HepG2 (cell line): ENCODE data around the gene FAM20C.

Experiments used
- CC2D1A ChIP-seq: sonication (generic); formaldehyde crosslinking; IDR thresholded peaks from 2 replicates; pipeline ENCODE4 v1.8.1; 2023; ENCODE audit warnings: mild to moderate bottlenecking, missing genetic modification reagents
- PHF5A ChIP-seq: IDR thresholded peaks from one replicate; pipeline ENCODE4 v1.6.1; 2018; ENCODE audit warnings: low read depth, missing genetic modification reagents; ENCODE audit not compliant: unreplicated experiment
- TAF1 ChIP-seq: sonication (generic); formaldehyde crosslinking; IDR thresholded peaks from 2 replicates; pipeline ENCODE4 v1.4.0; 2020; ENCODE audit warnings: missing genetic modification reagents
- ZNF557 ChIP-seq: sonication (generic); formaldehyde crosslinking; IDR thresholded peaks from 2 replicates; pipeline ENCODE4 v1.4.0; 2020; ENCODE audit warnings: missing genetic modification reagents
- TF ChIP-seq, protein P1 (sequence below): sonication (generic); formaldehyde crosslinking; IDR thresholded peaks from 2 replicates; pipeline ENCODE4 v1.4.0; 2020; ENCODE audit warnings: missing genetic modification reagents
- TF ChIP-seq, protein P2 (sequence below): sonication (generic); formaldehyde crosslinking; IDR thresholded peaks from 2 replicates; pipeline ENCODE4 v1.4.0; 2020; ENCODE audit warnings: mild to moderate bottlenecking, missing genetic modification reagents

DNA sequence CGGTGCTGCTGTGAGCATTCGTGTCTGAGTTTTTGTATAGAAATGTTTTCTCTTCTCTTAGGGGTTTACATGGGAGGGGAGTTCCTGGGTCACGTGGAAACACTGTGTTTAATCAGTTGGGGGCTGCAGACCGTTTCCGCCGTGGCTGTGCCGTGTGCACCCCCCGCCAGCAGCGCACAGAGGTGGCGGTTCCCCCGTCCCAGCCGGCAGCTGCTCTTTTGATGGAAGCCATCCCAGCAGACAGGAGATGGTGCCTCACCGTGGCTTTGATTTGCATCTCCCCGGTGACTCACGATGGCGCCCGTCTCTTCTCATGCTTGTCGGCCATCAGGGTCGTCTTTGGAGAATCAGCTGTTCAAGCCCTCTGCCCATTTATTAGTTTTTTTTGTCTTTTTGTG, 62.7 kb downstream of the FAM20C start:
- TF ChIP-seq ZNF557: no peak
- TF ChIP-seq, protein P1, sequence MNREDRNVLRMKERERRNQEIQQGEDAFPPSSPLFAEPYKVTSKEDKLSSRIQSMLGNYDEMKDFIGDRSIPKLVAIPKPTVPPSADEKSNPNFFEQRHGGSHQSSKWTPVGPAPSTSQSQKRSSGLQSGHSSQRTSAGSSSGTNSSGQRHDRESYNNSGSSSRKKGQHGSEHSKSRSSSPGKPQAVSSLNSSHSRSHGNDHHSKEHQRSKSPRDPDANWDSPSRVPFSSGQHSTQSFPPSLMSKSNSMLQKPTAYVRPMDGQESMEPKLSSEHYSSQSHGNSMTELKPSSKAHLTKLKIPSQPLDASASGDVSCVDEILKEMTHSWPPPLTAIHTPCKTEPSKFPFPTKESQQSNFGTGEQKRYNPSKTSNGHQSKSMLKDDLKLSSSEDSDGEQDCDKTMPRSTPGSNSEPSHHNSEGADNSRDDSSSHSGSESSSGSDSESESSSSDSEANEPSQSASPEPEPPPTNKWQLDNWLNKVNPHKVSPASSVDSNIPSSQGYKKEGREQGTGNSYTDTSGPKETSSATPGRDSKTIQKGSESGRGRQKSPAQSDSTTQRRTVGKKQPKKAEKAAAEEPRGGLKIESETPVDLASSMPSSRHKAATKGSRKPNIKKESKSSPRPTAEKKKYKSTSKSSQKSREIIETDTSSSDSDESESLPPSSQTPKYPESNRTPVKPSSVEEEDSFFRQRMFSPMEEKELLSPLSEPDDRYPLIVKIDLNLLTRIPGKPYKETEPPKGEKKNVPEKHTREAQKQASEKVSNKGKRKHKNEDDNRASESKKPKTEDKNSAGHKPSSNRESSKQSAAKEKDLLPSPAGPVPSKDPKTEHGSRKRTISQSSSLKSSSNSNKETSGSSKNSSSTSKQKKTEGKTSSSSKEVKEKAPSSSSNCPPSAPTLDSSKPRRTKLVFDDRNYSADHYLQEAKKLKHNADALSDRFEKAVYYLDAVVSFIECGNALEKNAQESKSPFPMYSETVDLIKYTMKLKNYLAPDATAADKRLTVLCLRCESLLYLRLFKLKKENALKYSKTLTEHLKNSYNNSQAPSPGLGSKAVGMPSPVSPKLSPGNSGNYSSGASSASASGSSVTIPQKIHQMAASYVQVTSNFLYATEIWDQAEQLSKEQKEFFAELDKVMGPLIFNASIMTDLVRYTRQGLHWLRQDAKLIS (CRISPR knock-in tag): no peak
- no peak for TF ChIP-seq PHF5A (CRISPR knock-in tag)
- no peak for TF ChIP-seq TAF1
- TF ChIP-seq, protein P2, sequence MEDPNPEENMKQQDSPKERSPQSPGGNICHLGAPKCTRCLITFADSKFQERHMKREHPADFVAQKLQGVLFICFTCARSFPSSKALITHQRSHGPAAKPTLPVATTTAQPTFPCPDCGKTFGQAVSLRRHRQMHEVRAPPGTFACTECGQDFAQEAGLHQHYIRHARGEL (CRISPR knock-in tag): no peak
- TF ChIP-seq CC2D1A (CRISPR knock-in tag): no peak
